Measurements from ENCODE around the gene DMRTB1. TPM values are rescaled to one million over a fixed set of nuclear protein-coding genes. Genes with fewer than 3 reads are reported as not detected.
A peak's percentile ranks its signal among the peaks of the same experiment; 100 is the strongest.

The DMRTB1 gene
- total RNA-seq, 1 donor from 2014 or later: not detected

- Mint-ChIP-seq H3K4me3 (ENCODE audit: unreplicated experiment) (no peak overlapping the region), H3K4me1 (ENCODE audit: unreplicated experiment) (peaks cover 38% of the 10 kb centered on the region), H3K27ac (ENCODE audit: unreplicated experiment) (no peak overlapping the region), H3K27me3 (ENCODE audit: unreplicated experiment) (peaks cover 25% of the 10 kb centered on the region), H3K9me3 (ENCODE audit: unreplicated experiment) (no peaks in the 10 kb centered on the region), H3K36me3 (ENCODE audit: unreplicated experiment) (no peaks in the 10 kb centered on the region)
- no peak for DNase-seq (ENCODE audit: extremely low spot score, unreplicated experiment)
- no peak for TF ChIP-seq CTCF (IDR thresholded peaks at IDR 0.05)
These were observed 42.9 kb upstream of the DMRTB1 start for GRCh38 chr1:53416269-53416813.

DNA sequence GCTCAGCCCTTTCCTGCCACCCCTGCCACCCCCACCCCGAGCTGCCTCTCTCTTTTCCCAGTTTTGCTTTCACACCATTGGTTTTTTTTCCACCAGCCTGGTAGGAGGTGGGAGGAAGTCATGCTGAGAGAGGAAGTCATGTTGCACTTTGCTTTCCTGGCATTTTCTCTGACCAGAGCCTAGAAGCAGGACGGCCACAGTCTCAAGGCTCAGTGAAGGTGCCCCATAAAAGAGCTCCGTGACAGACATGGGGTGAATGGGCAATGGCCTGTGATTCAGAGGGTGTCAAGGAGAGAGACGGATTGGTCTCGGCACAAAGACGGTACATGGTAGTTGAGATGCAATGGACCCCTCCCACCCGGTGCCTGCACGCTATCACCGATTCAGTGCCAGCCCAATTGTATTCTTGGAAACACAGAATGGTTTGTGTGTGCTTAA lies 42.1 kb upstream of the DMRTB1 start:
- Mint-ChIP-seq H3K27ac (ENCODE audit: unreplicated experiment) (no peak overlapping the region), H3K9me3 (ENCODE audit: unreplicated experiment) (no peaks in the 10 kb centered on the region)

DNA sequence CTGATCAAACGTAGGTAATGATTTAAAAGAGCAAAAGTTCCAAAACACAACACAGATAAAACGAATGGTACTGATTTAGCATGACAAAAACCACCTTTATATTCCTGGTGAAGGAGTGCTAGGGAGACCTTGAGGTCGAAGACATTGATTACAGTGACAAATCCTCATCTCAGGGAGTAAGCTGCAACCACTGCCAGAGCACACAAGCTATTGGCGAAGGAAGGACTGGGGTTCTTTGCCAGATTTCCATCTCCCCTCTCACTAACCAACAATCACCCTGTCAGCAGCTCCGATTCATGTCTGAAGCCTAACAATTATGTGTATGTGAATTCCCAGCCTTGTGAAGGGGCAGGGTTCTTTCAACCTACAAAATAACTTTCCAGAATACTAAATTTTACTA lies 40.2 kb upstream of the DMRTB1 start:
- no peak overlapping the region for H3K27ac Mint-ChIP-seq (ENCODE audit: unreplicated experiment)
- H3K36me3 Mint-ChIP-seq (ENCODE audit: unreplicated experiment): no peaks in the 10 kb centered on the region
- H3K4me1 Mint-ChIP-seq (ENCODE audit: unreplicated experiment): peaks cover 14% of the 10 kb centered on the region
- H3K27me3 Mint-ChIP-seq (ENCODE audit: unreplicated experiment): peaks cover 29% of the 10 kb centered on the region
- no peak overlapping the region for H3K4me3 Mint-ChIP-seq (ENCODE audit: unreplicated experiment)
- DNase-seq (ENCODE audit: extremely low spot score, unreplicated experiment): no peak
- no peak for TF ChIP-seq CTCF (IDR thresholded peaks at IDR 0.05)
- no peaks in the 10 kb centered on the region for H3K9me3 Mint-ChIP-seq (ENCODE audit: unreplicated experiment)

More for the DNA sequence above, 42.1 kb upstream of the DMRTB1 start:
- Mint-ChIP-seq H3K4me1 (ENCODE audit: unreplicated experiment) (peaks cover 33% of the 10 kb centered on the region), H3K4me3 (ENCODE audit: unreplicated experiment) (no peak overlapping the region), H3K27me3 (ENCODE audit: unreplicated experiment) (peaks cover 29% of the 10 kb centered on the region), H3K36me3 (ENCODE audit: unreplicated experiment) (no peaks in the 10 kb centered on the region)
- no peak for TF ChIP-seq CTCF (IDR thresholded peaks at IDR 0.05)
- DNase-seq (ENCODE audit: extremely low spot score, unreplicated experiment): no peak

GRCh38 chr1:53420341-53420740 lies 38.9 kb upstream of the DMRTB1 start:
- no peaks in the 10 kb centered on the region for H3K36me3 Mint-ChIP-seq (ENCODE audit: unreplicated experiment)
- H3K27ac Mint-ChIP-seq (ENCODE audit: unreplicated experiment): no peak overlapping the region
- no peak for DNase-seq (ENCODE audit: extremely low spot score, unreplicated experiment)
- H3K27me3 Mint-ChIP-seq (ENCODE audit: unreplicated experiment): peaks cover 32% of the 10 kb centered on the region
- TF ChIP-seq CTCF (IDR thresholded peaks at IDR 0.05): no peak
- no peaks in the 10 kb centered on the region for H3K9me3 Mint-ChIP-seq (ENCODE audit: unreplicated experiment)
- no peak overlapping the region for H3K4me3 Mint-ChIP-seq (ENCODE audit: unreplicated experiment)
- peaks cover 11% of the 10 kb centered on the region for H3K4me1 Mint-ChIP-seq (ENCODE audit: unreplicated experiment)

GRCh38 chr1:53421208-53421607 lies 38.0 kb upstream of the DMRTB1 start:
- H3K36me3 Mint-ChIP-seq (ENCODE audit: unreplicated experiment): no peaks in the 10 kb centered on the region
- no peak overlapping the region for H3K27ac Mint-ChIP-seq (ENCODE audit: unreplicated experiment)
- no peaks in the 10 kb centered on the region for H3K9me3 Mint-ChIP-seq (ENCODE audit: unreplicated experiment)
- H3K27me3 Mint-ChIP-seq (ENCODE audit: unreplicated experiment): peaks cover 35% of the 10 kb centered on the region
- H3K4me3 Mint-ChIP-seq (ENCODE audit: unreplicated experiment): no peak overlapping the region
- H3K4me1 Mint-ChIP-seq (ENCODE audit: unreplicated experiment): peaks cover 11% of the 10 kb centered on the region
- no peak for TF ChIP-seq CTCF (IDR thresholded peaks at IDR 0.05)
- DNase-seq (ENCODE audit: extremely low spot score, unreplicated experiment): peak; percentile 21
